H1 (cell line): ENCODE measurements around the gene SDHAF4. TPM values are rescaled to one million over a fixed set of nuclear protein-coding genes. Genes with fewer than 3 reads are reported as not detected.

ENCODE experiments used
- ATF3 ChIP-seq: IDR thresholded peaks from 2 replicates; pipeline ENCODE4 v1.6.1; 2011; ENCODE audit warnings: low read depth, mild to moderate bottlenecking, low read length; ENCODE audit not compliant: insufficient read depth
- BACH1 ChIP-seq: IDR thresholded peaks from 2 replicates; pipeline ENCODE4 v1.6.1; 2012; ENCODE audit warnings: low read length, improper control_type of control experiment
- BCL11A ChIP-seq, 2 experiments: IDR thresholded peaks; one replicate each; pipeline ENCODE4 v1.6.1; 2011; ENCODE audit warnings: low read depth in 2 of 2, low read length in 2 of 2, mild to moderate bottlenecking in 2 of 2
- CHD2 ChIP-seq: IDR thresholded peaks from 2 replicates; pipeline ENCODE4 v1.6.1; 2012; ENCODE audit warnings: low read length, improper control_type of control experiment
- CREB1 ChIP-seq: IDR thresholded peaks from 2 replicates; pipeline ENCODE4 v1.6.1; 2012; ENCODE audit warnings: inconsistent platforms
- E2F6 ChIP-seq: IDR thresholded peaks from 2 replicates; pipeline ENCODE4 v1.6.1; 2012; ENCODE audit warnings: inconsistent platforms
- FOSL1 ChIP-seq: IDR thresholded peaks from 2 replicates; pipeline ENCODE4 v1.6.1; 2011; ENCODE audit warnings: mild to moderate bottlenecking, low read depth, low read length, moderate library complexity; ENCODE audit not compliant: insufficient read depth
- JUND ChIP-seq: IDR thresholded peaks from 2 replicates; pipeline ENCODE4 v1.6.1; 2011; ENCODE audit warnings: mild to moderate bottlenecking, improper control_type of control experiment, low read length
- KDM1A ChIP-seq: fragments of 200-600, 300-600 bp; sonication (generic); IDR thresholded peaks from 2 replicates; pipeline ENCODE4 v1.7.1; 2016; ENCODE audit warnings: mild to moderate bottlenecking, low read length, borderline replicate concordance
- KDM5A ChIP-seq: fragments of 200-600 bp; IDR thresholded peaks from 2 replicates; pipeline ENCODE4 v1.7.1; 2012; ENCODE audit warnings: mild to moderate bottlenecking, low read length, inconsistent platforms, mixed read lengths
- MAX ChIP-seq: IDR thresholded peaks from 2 replicates; pipeline ENCODE4 v1.6.1; 2012; ENCODE audit warnings: inconsistent platforms
- NRF1 ChIP-seq: IDR thresholded peaks from 2 replicates; pipeline ENCODE4 v1.6.1; 2011; ENCODE audit warnings: mild to moderate bottlenecking, low read depth, low read length, improper control_type of control experiment
- PHF8 ChIP-seq: fragments of 200-600 bp; sonication (generic); conservative IDR thresholded peaks from 2 replicates; pipeline ENCODE4 v1.7.1; 2012; ENCODE audit warnings: low read depth, mild to moderate bottlenecking, inconsistent platforms, low read length, moderate library complexity
- POLR2A ChIP-seq, 2 experiments: IDR thresholded peaks; 1 replicate in 1 of 2; 2 replicates in 1 of 2; pipeline ENCODE4 v1.6.1; 2011; ENCODE audit warnings: low read depth in 2 of 2, low read length in 2 of 2, mild to moderate bottlenecking in 2 of 2; ENCODE audit errors: control extremely low read depth in 1 of 2
- POLR2AphosphoS5 ChIP-seq: IDR thresholded peaks from 2 replicates; pipeline ENCODE4 v1.6.1; 2011; ENCODE audit warnings: low read depth, low read length
- RAD21 ChIP-seq, 2 experiments: IDR thresholded peaks in 1 of 2; conservative IDR thresholded peaks in 1 of 2; 2 replicates each; pipeline ENCODE4 v1.6.1; 2011; ENCODE audit warnings: low read depth in 2 of 2, low read length in 2 of 2, improper control_type of control experiment in 1 of 2, inconsistent platforms in 1 of 2, mild to moderate bottlenecking in 1 of 2, moderate library complexity in 1 of 2
- SIN3A ChIP-seq, 2 experiments: IDR thresholded peaks in 1 of 2; conservative IDR thresholded peaks in 1 of 2; 2 replicates each; pipeline ENCODE4 v1.6.1; 2011 to 2012; ENCODE audit warnings: low read length in 2 of 2, improper control_type of control experiment in 1 of 2, low read depth in 1 of 2, mild to moderate bottlenecking in 1 of 2
- SRF ChIP-seq: IDR thresholded peaks from 2 replicates; pipeline ENCODE4 v1.6.1; 2011; ENCODE audit warnings: mild to moderate bottlenecking, low read depth, low read length, moderate library complexity
- SUZ12 ChIP-seq: fragments of 200-600 bp; sonication (generic); IDR thresholded peaks from 2 replicates; pipeline ENCODE4 v1.6.1; 2012; ENCODE audit warnings: mild to moderate bottlenecking, inconsistent platforms, low read length, moderate library complexity, mixed read lengths
- TAF1 ChIP-seq: IDR thresholded peaks from 2 replicates; pipeline ENCODE4 v1.6.1; 2011; ENCODE audit warnings: mild to moderate bottlenecking, low read depth, low read length
- TBP ChIP-seq: IDR thresholded peaks from 2 replicates; pipeline ENCODE4 v1.6.1; 2011; ENCODE audit warnings: low read depth, low read length, improper control_type of control experiment
- USF2 ChIP-seq: IDR thresholded peaks from 2 replicates; pipeline ENCODE4 v1.6.1; 2011; ENCODE audit warnings: low read length, improper control_type of control experiment
- YY1 ChIP-seq: IDR thresholded peaks from 2 replicates; pipeline ENCODE4 v1.6.1; 2011; ENCODE audit warnings: low read depth, mild to moderate bottlenecking, low read length
- polyA plus RNA-seq, 7 experiments: library from polyadenylated mRNA; depleted of rRNA in 3 of 7; stranded (reverse) in 5 of 7; unstranded in 2 of 7; fragments of >200 nt in 5 of 7; fragments of 200-250 nt in 2 of 7; gene quantifications; 1 replicate in 5 of 7; 2 replicates in 1 of 7; 4 replicates in 1 of 7; pipeline versions ENCODE4 v1.2.1 to v1.2.3, GENCODE V29; 2011 to 2013; ENCODE audit warnings: missing spikeins in 2 of 7, mixed read lengths in 2 of 7
- total RNA-seq: library from RNA; stranded (reverse); fragmentation: NEBNext Ultra II Directional; extraction: Animal tissue kit (Norgen Biotek cat#: 25700); gene quantifications from 2 replicates; pipeline ENCODE4 v1.2.1, GENCODE V29; 2021

Gene SDHAF4
- total and polyA plus RNA-seq, 2 of the 8 experiments (the other 6 are each of a cell fraction or from before 2014, with no cell fraction given) = 9.8 to 14.9 TPM

GRCh38 chr6:70566751-70567382 lies at the start of gene SDHAF4 (continued):
- TF ChIP-seq JUND (no peak), SUZ12 (no peak), ATF3 (no peak), BCL11A (IDR thresholded peaks at IDR 0.05; ENCODE audit: low read depth in 2 of 2, low read length in 2 of 2) (no peak), SRF (no peak), RAD21 (IDR thresholded peaks at IDR 0.05 in 1 of 2, conservative IDR thresholded peaks at IDR 0.05 in 1 of 2; ENCODE audit: low read depth in 2 of 2, low read length in 2 of 2) (0 out of 4 replicates have a peak, but pooled peaks of 1 of the 2 experiments have one; percentile 1), SIN3A (conservative IDR thresholded peaks at IDR 0.05 in 1 of 2, IDR thresholded peaks at IDR 0.05 in 1 of 2; ENCODE audit: low read depth in 1 of 2, low read length in 2 of 2) (no peak), POLR2AphosphoS5 (peak; percentile 95), TAF1 (peak; percentile 79), KDM1A (no peak), CREB1 (no peak), POLR2A (IDR thresholded peaks at IDR 0.05; ENCODE audit: control extremely low read depth in 1 of 2, low read depth in 2 of 2, low read length in 2 of 2) (peak; percentile 86 to 97), YY1 (peak; percentile 92), KDM5A (0 out of 2 replicates have a peak, but pooled peaks have one; percentile 6), USF2 (no peak), TBP (peak; percentile 71), BACH1 (peak; percentile 34; the same call in 1 of the 2 replicates), CHD2 (no peak), NRF1 (peak; percentile 70), PHF8 (peak; percentile 96), E2F6 (peak; percentile 79), MAX (peak; percentile 62; the same call in 1 of the 2 replicates), FOSL1 (no peak)
